HG02852 (cell line): Measurements from ENCODE around the gene OR8K1.

Experiments used
- ATAC-seq: cut with Tn5 transposase; IDR thresholded peaks from one replicate; pipeline ENCODE4 v1.9.1; 2021; ENCODE audit warnings: mild to moderate bottlenecking, moderate library complexity; ENCODE audit not compliant: unreplicated experiment

The OR8K1 gene

GRCh38 chr11:56345739-56346138 lies at the start of gene OR8K1:
TSS of gene OR8K1 (plus strand) at chr11:56346039. CDS start at chr11:56346039, 0 bp downstream.
- ATAC-seq = no peak

GRCh38 chr11:56296898-56297297 lies 48.9 kb upstream of the OR8K1 start:
- no peak for ATAC-seq

- no peak for ATAC-seq
These were observed 38.0 kb upstream of the OR8K1 start for GRCh38 chr11:56307836-56308235.

GRCh38 chr11:56314844-56315243 lies 31.0 kb upstream of the OR8K1 start, which contains the start of gene OR8K3:
TSS of gene OR8K3 (plus strand) at chr11:56315144. CDS start at chr11:56318307, 3,163 bp downstream.
- no peak for ATAC-seq

GRCh38 chr11:56331861-56332491 lies 13.9 kb upstream of the OR8K1 start:
- no peak for ATAC-seq

GRCh38 chr11:56333156-56333555 lies 12.7 kb upstream of the OR8K1 start:
- no peak for ATAC-seq

GRCh38 chr11:56340289-56340688 lies 5.5 kb upstream of the OR8K1 start:
- no peak for ATAC-seq

GRCh38 chr11:56353991-56354390 lies 8.2 kb downstream of the OR8K1 start, which contains the start of gene OR8J1:
TSS of gene OR8J1 (plus strand) at chr11:56354291. CDS start at chr11:56360247, 5,956 bp downstream.
- no peak for ATAC-seq

- ATAC-seq = no peak
These were observed 29.5 kb downstream of the OR8K1 start, which contains the start of gene OR8U1 for GRCh38 chr11:56375324-56375723. TSS of gene OR8U1 (plus strand) at chr11:56375624. CDS start at chr11:56375624, 0 bp downstream.

GRCh38 chr11:56380120-56380519 lies 34.3 kb downstream of the OR8K1 start:
- ATAC-seq = no peak

- no peak for ATAC-seq
These were observed 48.5 kb downstream of the OR8K1 start for GRCh38 chr11:56394381-56394780.

- ATAC-seq = no peak
These were observed 50.2 kb downstream of the OR8K1 start for GRCh38 chr11:56396047-56396446.
